SU-DHL-6 (cell line): Measurements from ENCODE around the gene LRIT3.

ENCODE experiments used
- CTCF ChIP-seq: fragments of 200-600 bp; sonication (generic); IDR thresholded peaks from one replicate; pipeline ENCODE4 v1.5.1; 2017; ENCODE audit warnings: antibody characterized with exemption, mild to moderate bottlenecking, low read length, moderate library complexity; ENCODE audit not compliant: insufficient read depth, poor library complexity, severe bottlenecking
- EZH2phosphoT487 ChIP-seq: fragments of 200-600 bp; sonication (generic), shearing (Covaris generic); conservative IDR thresholded peaks from 2 replicates; pipeline ENCODE4 v1.6.1; 2018; ENCODE audit warnings: mild to moderate bottlenecking, antibody characterized with exemption, low read length, moderate library complexity, mixed read lengths

- no peak for TF ChIP-seq CTCF
- no peak for TF ChIP-seq EZH2phosphoT487
Observed at GRCh38 chr4:109809655-109810054, 38.3 kb upstream of the LRIT3 start.
